ENCODE measurements around the gene MAD2L2.

Gene MAD2L2

DNA sequence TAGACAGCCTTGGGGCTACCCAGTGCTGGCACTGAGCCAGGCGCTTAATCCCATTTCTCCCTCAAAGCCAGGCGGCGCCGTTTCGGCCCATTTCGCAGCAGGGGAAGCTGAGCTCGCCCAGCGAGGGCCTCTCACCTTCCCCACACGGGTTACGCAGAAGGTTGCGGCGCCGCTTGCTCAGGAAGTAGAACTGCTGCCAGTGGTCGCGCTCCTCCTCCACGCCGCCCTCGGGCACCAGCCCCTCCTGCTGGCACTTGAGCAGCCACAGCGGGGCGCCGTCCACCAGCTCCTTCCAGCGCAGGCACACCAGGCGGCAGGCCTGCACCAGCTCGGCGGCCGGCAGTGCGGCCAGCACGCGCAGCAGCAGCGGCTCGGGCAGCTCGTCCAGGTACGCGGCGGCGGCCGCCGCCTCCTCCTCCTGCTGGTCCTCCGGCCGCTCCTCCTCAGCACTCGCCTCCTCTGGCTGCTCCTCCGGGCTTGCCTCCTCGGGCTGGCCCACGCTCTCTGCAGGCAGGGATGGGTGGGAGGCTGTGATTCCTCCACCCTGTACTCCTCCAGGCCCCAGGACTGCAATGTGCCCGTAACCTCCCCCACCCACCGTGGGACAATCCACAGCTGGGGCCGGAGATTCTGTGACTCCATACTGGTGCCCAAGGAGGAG lies 30.5 kb downstream of the MAD2L2 start:
- Histone ChIP-seq H3K9me2 (replicated peaks; ENCODE audit: insufficient read depth, low read length) (no peaks in the 10 kb centered on the region), H3K9ac (ENCODE audit: low read length) (no peak overlapping the region), H3F3A (ENCODE audit: insufficient read depth) (no peaks in the 10 kb centered on the region), H3K27ac (ENCODE audit: low read depth, low read length) (no peak overlapping the region), H3K36me3 (ENCODE audit: low read length) (no peaks in the 10 kb centered on the region), H4K20me1 (ENCODE audit: low read depth, low read length) (no peaks in the 10 kb centered on the region), H3K79me2 (ENCODE audit: insufficient read depth, low read length) (no peaks in the 10 kb centered on the region), H3K4me3 (ENCODE audit: insufficient read depth, low read length, poor library complexity, severe bottlenecking) (no peak overlapping the region), H3K4me2 (ENCODE audit: low read depth, low read length, poor library complexity, severe bottlenecking) (peak overlapping the region; percentile 22), H3K27me3 (ENCODE audit: low read length) (no peaks in the 10 kb centered on the region), H2AFZ (ENCODE audit: low read depth, low read length, severe bottlenecking) (peak overlapping the region; percentile 58), H3K9me3 (ENCODE audit: insufficient read depth, low read length) (no peaks in the 10 kb centered on the region)
- TF ChIP-seq, protein P1, sequence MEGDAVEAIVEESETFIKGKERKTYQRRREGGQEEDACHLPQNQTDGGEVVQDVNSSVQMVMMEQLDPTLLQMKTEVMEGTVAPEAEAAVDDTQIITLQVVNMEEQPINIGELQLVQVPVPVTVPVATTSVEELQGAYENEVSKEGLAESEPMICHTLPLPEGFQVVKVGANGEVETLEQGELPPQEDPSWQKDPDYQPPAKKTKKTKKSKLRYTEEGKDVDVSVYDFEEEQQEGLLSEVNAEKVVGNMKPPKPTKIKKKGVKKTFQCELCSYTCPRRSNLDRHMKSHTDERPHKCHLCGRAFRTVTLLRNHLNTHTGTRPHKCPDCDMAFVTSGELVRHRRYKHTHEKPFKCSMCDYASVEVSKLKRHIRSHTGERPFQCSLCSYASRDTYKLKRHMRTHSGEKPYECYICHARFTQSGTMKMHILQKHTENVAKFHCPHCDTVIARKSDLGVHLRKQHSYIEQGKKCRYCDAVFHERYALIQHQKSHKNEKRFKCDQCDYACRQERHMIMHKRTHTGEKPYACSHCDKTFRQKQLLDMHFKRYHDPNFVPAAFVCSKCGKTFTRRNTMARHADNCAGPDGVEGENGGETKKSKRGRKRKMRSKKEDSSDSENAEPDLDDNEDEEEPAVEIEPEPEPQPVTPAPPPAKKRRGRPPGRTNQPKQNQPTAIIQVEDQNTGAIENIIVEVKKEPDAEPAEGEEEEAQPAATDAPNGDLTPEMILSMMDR (IDR thresholded peaks at IDR 0.05; ENCODE audit: insufficient read depth, low read length, poor library complexity, severe bottlenecking), result peak; percentile 45
- no peak for TF ChIP-seq EZH2phosphoT487 (conservative IDR thresholded peaks at IDR 0.05; ENCODE audit: low read length)

DNA sequence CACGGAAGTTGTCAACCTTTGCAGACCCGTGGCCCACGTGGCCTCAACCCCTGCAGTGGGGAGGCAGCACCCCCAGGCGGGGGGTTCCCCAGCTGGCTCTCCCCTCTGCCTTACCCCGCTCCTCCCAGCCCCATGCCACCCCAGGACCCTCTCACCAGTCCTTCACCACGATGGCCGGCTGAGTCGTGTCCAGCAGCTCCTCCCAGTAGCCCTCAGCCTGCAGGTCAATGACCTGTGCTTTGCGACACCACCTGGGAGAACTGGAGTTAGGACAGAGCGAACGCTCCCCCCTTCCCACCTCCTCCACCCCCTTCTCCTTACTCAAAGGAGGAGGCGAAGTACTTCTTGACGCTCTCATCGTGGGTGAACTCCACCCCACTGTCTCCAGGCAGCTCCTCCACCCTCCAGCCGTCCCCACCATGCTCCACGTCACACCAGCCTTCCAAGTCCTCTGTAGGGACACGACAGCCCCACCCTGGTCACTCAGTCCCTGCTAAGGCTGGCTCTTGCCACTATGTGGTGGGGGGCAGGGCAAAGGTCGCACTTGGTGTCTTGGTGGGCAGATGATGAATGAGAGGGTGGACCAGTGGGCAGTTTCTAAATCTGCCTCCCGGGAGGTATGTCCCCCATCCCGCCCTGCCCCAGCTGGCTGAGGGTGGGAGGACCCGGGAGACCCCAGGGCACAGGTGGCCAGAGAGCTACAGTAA lies 31.2 kb downstream of the MAD2L2 start:
- Histone ChIP-seq H3K9me2 (replicated peaks; ENCODE audit: insufficient read depth, low read length) (no peaks in the 10 kb centered on the region), H4K20me1 (ENCODE audit: low read depth, low read length) (no peaks in the 10 kb centered on the region), H3K27ac (ENCODE audit: low read depth, low read length) (no peak overlapping the region), H3K27me3 (ENCODE audit: low read length) (no peaks in the 10 kb centered on the region), H3F3A (ENCODE audit: insufficient read depth) (no peaks in the 10 kb centered on the region), H3K4me3 (ENCODE audit: insufficient read depth, low read length, poor library complexity, severe bottlenecking) (no peak overlapping the region), H3K79me2 (ENCODE audit: insufficient read depth, low read length) (no peaks in the 10 kb centered on the region), H3K9me3 (ENCODE audit: insufficient read depth, low read length) (no peaks in the 10 kb centered on the region), H3K36me3 (ENCODE audit: low read length) (no peaks in the 10 kb centered on the region), H3K4me2 (ENCODE audit: low read depth, low read length, poor library complexity, severe bottlenecking) (no peak overlapping the region), H3K9ac (ENCODE audit: low read length) (no peak overlapping the region), H2AFZ (ENCODE audit: low read depth, low read length, severe bottlenecking) (no peak overlapping the region)
- TF ChIP-seq, protein P1 (IDR thresholded peaks at IDR 0.05; ENCODE audit: insufficient read depth, low read length, poor library complexity, severe bottlenecking), result no peak
- TF ChIP-seq EZH2phosphoT487 (conservative IDR thresholded peaks at IDR 0.05; ENCODE audit: low read length), result no peak

DNA sequence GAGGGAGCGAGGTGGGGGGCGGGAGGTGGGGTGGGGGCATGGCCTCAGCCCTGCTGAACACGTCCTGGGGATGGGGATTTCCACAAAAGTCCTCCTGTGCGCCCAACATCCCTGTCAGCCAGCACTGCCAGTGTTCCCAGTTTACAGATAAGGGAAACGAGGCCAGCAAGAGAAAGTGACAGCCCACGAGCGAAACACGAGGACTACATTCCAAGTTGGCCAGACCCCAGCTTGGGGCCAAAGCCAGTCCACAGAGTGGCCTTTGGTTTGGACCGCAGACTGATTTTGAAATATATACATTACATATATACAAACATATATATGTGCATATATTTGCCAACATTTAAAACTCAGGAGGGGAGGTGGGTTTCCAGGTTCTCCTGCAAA lies 31.7 kb downstream of the MAD2L2 start:
- no peak overlapping the region for H3K4me3 ChIP-seq (ENCODE audit: insufficient read depth, low read length, poor library complexity, severe bottlenecking)
- H3K27me3 ChIP-seq (ENCODE audit: low read length), result no peaks in the 10 kb centered on the region
- no peaks in the 10 kb centered on the region for H4K20me1 ChIP-seq (ENCODE audit: low read depth, low read length)
- no peaks in the 10 kb centered on the region for H3K79me2 ChIP-seq (ENCODE audit: insufficient read depth, low read length)
- no peaks in the 10 kb centered on the region for H3K9me2 ChIP-seq (replicated peaks; ENCODE audit: insufficient read depth, low read length)
- no peaks in the 10 kb centered on the region for H3K36me3 ChIP-seq (ENCODE audit: low read length)
- H3K9me3 ChIP-seq (ENCODE audit: insufficient read depth, low read length), result no peaks in the 10 kb centered on the region
- no peaks in the 10 kb centered on the region for H3F3A ChIP-seq (ENCODE audit: insufficient read depth)
- H3K4me2 ChIP-seq (ENCODE audit: low read depth, low read length, poor library complexity, severe bottlenecking), result no peak overlapping the region
- H2AFZ ChIP-seq (ENCODE audit: low read depth, low read length, severe bottlenecking), result no peak overlapping the region
- H3K27ac ChIP-seq (ENCODE audit: low read depth, low read length), result no peak overlapping the region
- TF ChIP-seq, protein P1 (IDR thresholded peaks at IDR 0.05; ENCODE audit: insufficient read depth, low read length, poor library complexity, severe bottlenecking), result no peak
- no peak for TF ChIP-seq EZH2phosphoT487 (conservative IDR thresholded peaks at IDR 0.05; ENCODE audit: low read length)
- no peak overlapping the region for H3K9ac ChIP-seq (ENCODE audit: low read length)
